ENCODE results near the gene AGPAT2. TPM values are rescaled to one million over a fixed set of nuclear protein-coding genes. Genes with fewer than 3 reads are reported as not detected.

AGPAT2 gene
- total and polyA plus RNA-seq, 2 donors (not counting 1 experiment from before 2014, with no cell fraction given) = 25.1 to 43.3 TPM

DNA sequence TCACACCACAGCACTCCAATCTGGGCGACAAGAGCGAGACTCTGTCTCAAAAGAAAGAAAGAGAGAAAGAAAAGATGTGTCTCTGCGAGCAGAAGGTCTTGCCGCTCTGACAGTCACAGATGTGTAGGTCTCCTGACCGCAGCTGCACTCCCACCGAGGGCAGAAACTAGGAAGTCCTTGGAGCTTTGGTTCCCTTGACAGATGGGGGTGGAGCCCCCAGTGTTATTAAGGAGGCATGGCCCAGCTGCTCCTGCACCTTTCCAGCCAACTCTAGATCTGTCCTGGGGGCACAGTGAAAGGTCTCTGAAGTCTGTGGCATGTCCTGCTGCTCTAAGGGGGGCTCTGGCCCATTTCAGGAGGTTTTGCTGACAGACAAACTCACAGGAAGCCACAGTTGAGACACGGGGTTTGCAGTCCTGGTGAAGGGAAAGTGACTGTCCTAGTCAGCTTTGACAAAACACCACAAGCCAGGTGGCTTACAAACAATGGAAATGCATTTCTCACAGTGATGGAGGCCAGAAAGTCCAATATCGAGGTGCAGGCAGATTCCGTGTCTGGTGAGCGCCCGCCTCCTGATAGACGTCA is 16.1 kb upstream of the AGPAT2 start:
- H3K79me2 ChIP-seq (ENCODE audit: control insufficient read depth, insufficient read depth, low read length) = no peaks in the 10 kb centered on the region
- H3K9me3 ChIP-seq (ENCODE audit: control insufficient read depth, insufficient read depth, low read depth, low read length) = no peaks in the 10 kb centered on the region
- TF ChIP-seq, protein P1, sequence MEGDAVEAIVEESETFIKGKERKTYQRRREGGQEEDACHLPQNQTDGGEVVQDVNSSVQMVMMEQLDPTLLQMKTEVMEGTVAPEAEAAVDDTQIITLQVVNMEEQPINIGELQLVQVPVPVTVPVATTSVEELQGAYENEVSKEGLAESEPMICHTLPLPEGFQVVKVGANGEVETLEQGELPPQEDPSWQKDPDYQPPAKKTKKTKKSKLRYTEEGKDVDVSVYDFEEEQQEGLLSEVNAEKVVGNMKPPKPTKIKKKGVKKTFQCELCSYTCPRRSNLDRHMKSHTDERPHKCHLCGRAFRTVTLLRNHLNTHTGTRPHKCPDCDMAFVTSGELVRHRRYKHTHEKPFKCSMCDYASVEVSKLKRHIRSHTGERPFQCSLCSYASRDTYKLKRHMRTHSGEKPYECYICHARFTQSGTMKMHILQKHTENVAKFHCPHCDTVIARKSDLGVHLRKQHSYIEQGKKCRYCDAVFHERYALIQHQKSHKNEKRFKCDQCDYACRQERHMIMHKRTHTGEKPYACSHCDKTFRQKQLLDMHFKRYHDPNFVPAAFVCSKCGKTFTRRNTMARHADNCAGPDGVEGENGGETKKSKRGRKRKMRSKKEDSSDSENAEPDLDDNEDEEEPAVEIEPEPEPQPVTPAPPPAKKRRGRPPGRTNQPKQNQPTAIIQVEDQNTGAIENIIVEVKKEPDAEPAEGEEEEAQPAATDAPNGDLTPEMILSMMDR (conservative IDR thresholded peaks at IDR 0.05 in 1 of 2, IDR thresholded peaks at IDR 0.05 in 1 of 2; ENCODE audit: low read depth in 1 of 2, low read length in 2 of 2) = no peak
- no peak for TF ChIP-seq EZH2 (IDR thresholded peaks at IDR 0.05; ENCODE audit: low read length, missing control alignments)
- no peak overlapping the region for H2AFZ ChIP-seq (ENCODE audit: low read length)
- no peak overlapping the region for H3K9ac ChIP-seq (ENCODE audit: insufficient read depth, low read length)
- no peaks in the 10 kb centered on the region for H3K4me1 ChIP-seq (ENCODE audit: control insufficient read depth, extremely low read depth, insufficient read depth, low read length)
- no peak overlapping the region for H3K27ac ChIP-seq (ENCODE audit: insufficient read depth, low read length)
- H3K4me3 ChIP-seq (replicated peaks in 1 of 4; ENCODE audit: control extremely low read depth in 1 of 4, insufficient read depth in 1 of 4, low read depth in 3 of 4, low read length in 4 of 4) = no peak overlapping the region
- H3K27me3 ChIP-seq (ENCODE audit: control insufficient read depth, insufficient read depth, low read length) = peaks cover 10% of the 10 kb centered on the region
- DNase-seq (ENCODE audit: low read depth in 2 of 2) = no peak
- H3K36me3 ChIP-seq (ENCODE audit: control insufficient read depth, insufficient read depth, low read length) = no peaks in the 10 kb centered on the region
- no peaks in the 10 kb centered on the region for H4K20me1 ChIP-seq (ENCODE audit: control insufficient read depth, extremely low read depth, insufficient read depth, low read length)
- no peak overlapping the region for H3K4me2 ChIP-seq (ENCODE audit: extremely low read depth, insufficient read depth, low read length)

DNA sequence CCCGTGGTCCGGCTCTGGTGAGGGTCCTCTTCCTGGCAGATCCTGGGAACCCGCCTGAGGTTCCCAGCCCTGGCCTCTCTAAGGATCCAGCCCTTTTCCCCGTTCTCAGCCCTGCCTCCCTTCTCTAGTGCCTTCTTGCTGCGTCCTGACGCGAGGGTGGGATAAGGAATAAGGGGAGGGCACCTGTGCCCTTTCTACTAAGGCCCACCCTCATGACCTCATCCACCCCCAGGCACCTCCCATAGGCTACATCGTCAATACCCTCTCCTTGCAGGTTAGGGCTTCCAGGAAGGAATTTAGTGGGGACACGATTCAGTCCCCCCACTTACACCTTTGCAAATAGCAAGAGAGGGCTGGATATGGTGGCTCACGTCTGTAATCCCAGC is 14.4 kb upstream of the AGPAT2 start:
- Histone ChIP-seq H3K79me2 (ENCODE audit: control insufficient read depth, insufficient read depth, low read length) (no peaks in the 10 kb centered on the region), H3K36me3 (ENCODE audit: control insufficient read depth, insufficient read depth, low read length) (no peaks in the 10 kb centered on the region), H3K4me3 (replicated peaks in 1 of 4; ENCODE audit: control extremely low read depth in 1 of 4, insufficient read depth in 1 of 4, low read depth in 3 of 4, low read length in 4 of 4) (no peak overlapping the region), H3K9me3 (ENCODE audit: control insufficient read depth, insufficient read depth, low read depth, low read length) (no peaks in the 10 kb centered on the region), H3K4me2 (ENCODE audit: extremely low read depth, insufficient read depth, low read length) (no peak overlapping the region), H3K27ac (ENCODE audit: insufficient read depth, low read length) (no peak overlapping the region), H2AFZ (ENCODE audit: low read length) (no peak overlapping the region), H3K27me3 (ENCODE audit: control insufficient read depth, insufficient read depth, low read length) (peaks cover 10% of the 10 kb centered on the region), H3K9ac (ENCODE audit: insufficient read depth, low read length) (no peak overlapping the region), H4K20me1 (ENCODE audit: control insufficient read depth, extremely low read depth, insufficient read depth, low read length) (no peaks in the 10 kb centered on the region), H3K4me1 (ENCODE audit: control insufficient read depth, extremely low read depth, insufficient read depth, low read length) (no peaks in the 10 kb centered on the region)
- DNase-seq (ENCODE audit: low read depth in 2 of 2) = no peak
- TF ChIP-seq EZH2 (IDR thresholded peaks at IDR 0.05; ENCODE audit: low read length, missing control alignments) = no peak
- TF ChIP-seq, protein P1 (conservative IDR thresholded peaks at IDR 0.05 in 1 of 2, IDR thresholded peaks at IDR 0.05 in 1 of 2; ENCODE audit: low read depth in 1 of 2, low read length in 2 of 2) = no peak

DNA sequence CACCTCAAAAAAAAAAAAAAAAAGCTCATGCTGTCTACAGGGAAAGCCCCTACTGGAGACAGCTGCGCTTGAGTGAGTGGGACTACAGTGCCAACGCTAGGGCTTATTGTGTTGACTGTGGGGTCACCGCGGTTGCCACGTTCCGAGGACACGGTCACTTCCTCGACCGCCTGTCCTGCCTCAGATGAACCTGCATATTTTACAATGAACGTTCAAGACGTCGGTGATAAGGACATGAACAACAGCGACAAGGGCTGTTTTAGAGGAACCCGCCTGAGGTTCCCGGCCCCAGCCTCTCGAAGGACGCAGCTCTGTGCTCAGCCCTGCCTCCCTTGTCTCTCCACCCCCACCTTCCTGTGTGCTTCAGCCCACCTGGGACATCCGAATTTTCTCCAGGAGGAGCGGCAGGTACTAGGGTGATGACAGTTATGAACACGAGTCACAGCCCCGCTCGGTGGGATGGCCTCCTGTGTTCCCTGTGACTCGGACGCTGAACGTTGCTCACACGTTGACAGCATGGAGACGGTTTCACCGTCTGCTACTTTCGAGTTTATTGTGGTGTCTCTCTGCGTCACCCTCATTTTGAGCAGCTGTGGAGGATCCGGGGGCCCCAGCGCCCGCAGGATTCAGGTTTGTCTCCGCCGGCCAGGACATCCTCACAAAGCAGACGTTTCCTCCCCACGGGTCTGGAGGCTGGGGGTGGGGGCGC is 13.9 kb upstream of the AGPAT2 start:
- TF ChIP-seq, protein P1 (conservative IDR thresholded peaks at IDR 0.05 in 1 of 2, IDR thresholded peaks at IDR 0.05 in 1 of 2; ENCODE audit: low read depth in 1 of 2, low read length in 2 of 2) = no peak
- TF ChIP-seq EZH2 (IDR thresholded peaks at IDR 0.05; ENCODE audit: low read length, missing control alignments) = no peak
- DNase-seq (ENCODE audit: low read depth in 2 of 2) = no peak
- no peak overlapping the region for H3K4me3 ChIP-seq (replicated peaks in 1 of 4; ENCODE audit: control extremely low read depth in 1 of 4, insufficient read depth in 1 of 4, low read depth in 3 of 4, low read length in 4 of 4)
- H3K27me3 ChIP-seq (ENCODE audit: control insufficient read depth, insufficient read depth, low read length) = peaks cover 10% of the 10 kb centered on the region
- H3K27ac ChIP-seq (ENCODE audit: insufficient read depth, low read length) = no peak overlapping the region
- H2AFZ ChIP-seq (ENCODE audit: low read length) = no peak overlapping the region
- H3K4me1 ChIP-seq (ENCODE audit: control insufficient read depth, extremely low read depth, insufficient read depth, low read length) = no peaks in the 10 kb centered on the region
- no peak overlapping the region for H3K9ac ChIP-seq (ENCODE audit: insufficient read depth, low read length)
- no peaks in the 10 kb centered on the region for H3K9me3 ChIP-seq (ENCODE audit: control insufficient read depth, insufficient read depth, low read depth, low read length)
- no peaks in the 10 kb centered on the region for H3K79me2 ChIP-seq (ENCODE audit: control insufficient read depth, insufficient read depth, low read length)
- H3K4me2 ChIP-seq (ENCODE audit: extremely low read depth, insufficient read depth, low read length) = no peak overlapping the region
- H4K20me1 ChIP-seq (ENCODE audit: control insufficient read depth, extremely low read depth, insufficient read depth, low read length) = no peaks in the 10 kb centered on the region
- no peaks in the 10 kb centered on the region for H3K36me3 ChIP-seq (ENCODE audit: control insufficient read depth, insufficient read depth, low read length)

Data from fibroblast of lung (primary cell).